Dermis blood vessel endothelial cell (primary cell): ENCODE results near the gene STX18. TPM values are rescaled to one million over a fixed set of nuclear protein-coding genes. Genes with fewer than 3 reads are reported as not detected.
"Not testable (repeated sequence)": the region's sequence is repeated elsewhere in the genome, so short reads cannot be mapped to it uniquely, and the experiment has no call there.

ENCODE experiments used
- DNase-seq: peaks from one replicate; pipeline ENCODE4 v3.0.0; 2010
- total RNA-seq: library from RNA; depleted of rRNA; stranded (reverse); fragments of >200 nt; gene quantifications from 2 replicates; pipeline ENCODE4 v1.2.3, GENCODE V29; 2014

STX18 gene
- total RNA-seq, 1 donor from 2014 or later: 23.5 TPM

- no peak for DNase-seq
These were observed 105.5 kb downstream of the STX18 start for GRCh38 chr4:4436244-4436823.

- no peak for DNase-seq
These were observed 107.9 kb downstream of the STX18 start for GRCh38 chr4:4433941-4434340.

- DNase-seq: no peak
These were observed 109.3 kb downstream of the STX18 start for GRCh38 chr4:4432341-4433125.

- peak; percentile 73 for DNase-seq
These were observed 111.2 kb downstream of the STX18 start for GRCh38 chr4:4430492-4431195.

- no peak for DNase-seq
These were observed 112.6 kb downstream of the STX18 start for GRCh38 chr4:4428966-4429875.

- no peak for DNase-seq
These were observed 114.0 kb downstream of the STX18 start for GRCh38 chr4:4427886-4428285.

- DNase-seq: no peak
These were observed 114.6 kb downstream of the STX18 start for GRCh38 chr4:4427121-4427870.

- DNase-seq: no peak
These were observed 115.2 kb downstream of the STX18 start for GRCh38 chr4:4426511-4427120.

GRCh38 chr4:4425696-4426095, 116.2 kb downstream of the STX18 start:
- DNase-seq: no peak

GRCh38 chr4:4425119-4425690, 116.6 kb downstream of the STX18 start:
- DNase-seq: no peak

- DNase-seq: no peak
These were observed 117.2 kb downstream of the STX18 start for GRCh38 chr4:4424499-4425115.

- no peak for DNase-seq
These were observed 117.9 kb downstream of the STX18 start for GRCh38 chr4:4423706-4424498.

GRCh38 chr4:4422856-4423499, 118.9 kb downstream of the STX18 start:
- DNase-seq: no peak

GRCh38 chr4:4422117-4422516, 119.7 kb downstream of the STX18 start:
- not testable (repeated sequence) for DNase-seq

- DNase-seq: no peak
These were observed 120.5 kb downstream of the STX18 start for GRCh38 chr4:4421356-4421755.

- DNase-seq: no peak
These were observed 121.4 kb downstream of the STX18 start for GRCh38 chr4:4420421-4420820.

- DNase-seq: no peak
These were observed 122.0 kb downstream of the STX18 start for GRCh38 chr4:4419896-4420295.

GRCh38 chr4:4418676-4419390, 123.0 kb downstream of the STX18 start:
- DNase-seq: peak; percentile 47

- DNase-seq: no peak
These were observed 124.0 kb downstream of the STX18 start for GRCh38 chr4:4417886-4418285.
